HepG2 (cell line): Measurements from ENCODE around the gene RAB3IP. TPM values are rescaled to one million over a fixed set of nuclear protein-coding genes. Genes with fewer than 3 reads are reported as not detected.

Experiments used
- IKZF1 ChIP-seq: fragments of 450-650 bp; IDR thresholded peaks from 2 replicates; pipeline ENCODE4 v1.7.1; 2016
- KDM5B ChIP-seq: sonication (generic); formaldehyde crosslinking; IDR thresholded peaks from 2 replicates; pipeline ENCODE4 v1.4.0; 2020; ENCODE audit warnings: missing genetic modification reagents, mild to moderate bottlenecking, borderline replicate concordance
- KLF11 ChIP-seq: IDR thresholded peaks from 2 replicates; pipeline ENCODE4 v1.6.1; 2016; ENCODE audit warnings: missing compliant biosample characterization
- MED8 ChIP-seq: sonication (generic); formaldehyde crosslinking; IDR thresholded peaks from 2 replicates; pipeline ENCODE4 v1.8.1; 2023; ENCODE audit warnings: mild to moderate bottlenecking, missing genetic modification reagents; ENCODE audit not compliant: insufficient replicate concordance
- PAWR ChIP-seq: sonication (generic); formaldehyde crosslinking; IDR thresholded peaks from 2 replicates; pipeline ENCODE4 v1.4.0; 2020; ENCODE audit warnings: missing genetic modification reagents, mild to moderate bottlenecking, borderline replicate concordance
- PHF5A ChIP-seq: IDR thresholded peaks from one replicate; pipeline ENCODE4 v1.6.1; 2018; ENCODE audit warnings: low read depth, missing genetic modification reagents; ENCODE audit not compliant: unreplicated experiment
- PRPF4 ChIP-seq: fragments of 200-400 bp; formaldehyde crosslinking; IDR thresholded peaks from 2 replicates; pipeline ENCODE4 v1.6.1; 2016; ENCODE audit warnings: low read length, low read depth; ENCODE audit not compliant: poor library complexity, severe bottlenecking
- REXO4 ChIP-seq: sonication (generic); formaldehyde crosslinking; IDR thresholded peaks from 2 replicates; pipeline ENCODE4 v1.8.0; 2022; ENCODE audit warnings: missing genetic modification reagents, mild to moderate bottlenecking, borderline replicate concordance
- STAG1 ChIP-seq: sonication (generic); formaldehyde crosslinking; IDR thresholded peaks from 2 replicates; pipeline ENCODE4 v1.4.0; 2020; ENCODE audit warnings: missing genetic modification reagents
- YEATS4 ChIP-seq: sonication (generic); formaldehyde crosslinking; IDR thresholded peaks from 2 replicates; pipeline ENCODE4 v1.4.0; 2020; ENCODE audit warnings: missing genetic modification reagents, borderline replicate concordance
- ZFP36 ChIP-seq: fragments of 150-350 bp; IDR thresholded peaks from 2 replicates; pipeline ENCODE4 v1.6.1; 2018; ENCODE audit warnings: borderline replicate concordance, low read length, low read depth; ENCODE audit not compliant: partially characterized antibody
- ZKSCAN1 ChIP-seq: fragments of 150-350 bp; IDR thresholded peaks from 2 replicates; pipeline ENCODE4 v1.6.1; 2014; ENCODE audit warnings: low read length
- ZKSCAN8 ChIP-seq: IDR thresholded peaks from 2 replicates; pipeline ENCODE4 v1.6.1; 2016; ENCODE audit warnings: borderline replicate concordance, missing genetic modification reagents, missing compliant biosample characterization
- ZNF253 ChIP-seq: sonication (generic); formaldehyde crosslinking; IDR thresholded peaks from 2 replicates; pipeline ENCODE4 v1.8.0; 2022; ENCODE audit warnings: mild to moderate bottlenecking, missing genetic modification reagents, borderline replicate concordance
- ZNF484 ChIP-seq: sonication (generic); formaldehyde crosslinking; IDR thresholded peaks from 2 replicates; pipeline ENCODE4 v1.5.1; 2020; ENCODE audit warnings: mild to moderate bottlenecking, low read depth, missing genetic modification reagents, borderline replicate concordance
- ZNF777 ChIP-seq: sonication (generic); formaldehyde crosslinking; IDR thresholded peaks from 2 replicates; pipeline ENCODE4 v1.4.0; 2020; ENCODE audit warnings: missing genetic modification reagents
- ZSCAN12 ChIP-seq: sonication (generic); formaldehyde crosslinking; IDR thresholded peaks from 2 replicates; pipeline ENCODE4 v1.9.0; 2021; ENCODE audit warnings: mild to moderate bottlenecking, missing genetic modification reagents
- polyA plus RNA-seq, 8 experiments: library from polyadenylated mRNA; depleted of rRNA in 3 of 8; stranded (reverse) in 7 of 8; unstranded in 1 of 8; fragments of >200 nt; fragmentation: Illumina TruSeq in 4 of 8; extraction: Trizol in 4 of 8; gene quantifications; 2 replicates each; pipeline versions ENCODE4 v1.2.1 to v1.2.3, GENCODE V29; 2011 to 2016; ENCODE audit warnings: low read depth in 4 of 8, missing spikeins in 1 of 8, mixed read lengths in 1 of 8; ENCODE audit not compliant: insufficient read depth in 1 of 8
- total RNA-seq, 5 experiments: library from RNA; depleted of rRNA; stranded (reverse); fragments of >200 nt; fragmentation: Illumina TruSeq; extraction: Trizol; gene quantifications; 2 replicates each; pipeline ENCODE4 v1.2.3, GENCODE V29; 2016; ENCODE audit warnings: low read depth in 1 of 5
- TF ChIP-seq, protein P1 (sequence below): sonication (generic); formaldehyde crosslinking; IDR thresholded peaks from 2 replicates; pipeline ENCODE4 v1.8.1; 2023; ENCODE audit warnings: mild to moderate bottlenecking, missing genetic modification reagents
- TF ChIP-seq, protein P2 (sequence below): sonication (generic); formaldehyde crosslinking; IDR thresholded peaks from 2 replicates; pipeline ENCODE4 v1.5.1; 2020; ENCODE audit warnings: mild to moderate bottlenecking, missing genetic modification reagents, moderate library complexity
- TF ChIP-seq, protein P3 (sequence below): sonication (generic); formaldehyde crosslinking; IDR thresholded peaks from 2 replicates; pipeline ENCODE4 v1.4.0; 2020; ENCODE audit warnings: missing genetic modification reagents

Gene RAB3IP
- total and polyA plus RNA-seq, 2 of the 13 experiments (the other 11 are each of a cell fraction or from before 2014, with no cell fraction given): 33.6 to 41.1 TPM

DNA sequence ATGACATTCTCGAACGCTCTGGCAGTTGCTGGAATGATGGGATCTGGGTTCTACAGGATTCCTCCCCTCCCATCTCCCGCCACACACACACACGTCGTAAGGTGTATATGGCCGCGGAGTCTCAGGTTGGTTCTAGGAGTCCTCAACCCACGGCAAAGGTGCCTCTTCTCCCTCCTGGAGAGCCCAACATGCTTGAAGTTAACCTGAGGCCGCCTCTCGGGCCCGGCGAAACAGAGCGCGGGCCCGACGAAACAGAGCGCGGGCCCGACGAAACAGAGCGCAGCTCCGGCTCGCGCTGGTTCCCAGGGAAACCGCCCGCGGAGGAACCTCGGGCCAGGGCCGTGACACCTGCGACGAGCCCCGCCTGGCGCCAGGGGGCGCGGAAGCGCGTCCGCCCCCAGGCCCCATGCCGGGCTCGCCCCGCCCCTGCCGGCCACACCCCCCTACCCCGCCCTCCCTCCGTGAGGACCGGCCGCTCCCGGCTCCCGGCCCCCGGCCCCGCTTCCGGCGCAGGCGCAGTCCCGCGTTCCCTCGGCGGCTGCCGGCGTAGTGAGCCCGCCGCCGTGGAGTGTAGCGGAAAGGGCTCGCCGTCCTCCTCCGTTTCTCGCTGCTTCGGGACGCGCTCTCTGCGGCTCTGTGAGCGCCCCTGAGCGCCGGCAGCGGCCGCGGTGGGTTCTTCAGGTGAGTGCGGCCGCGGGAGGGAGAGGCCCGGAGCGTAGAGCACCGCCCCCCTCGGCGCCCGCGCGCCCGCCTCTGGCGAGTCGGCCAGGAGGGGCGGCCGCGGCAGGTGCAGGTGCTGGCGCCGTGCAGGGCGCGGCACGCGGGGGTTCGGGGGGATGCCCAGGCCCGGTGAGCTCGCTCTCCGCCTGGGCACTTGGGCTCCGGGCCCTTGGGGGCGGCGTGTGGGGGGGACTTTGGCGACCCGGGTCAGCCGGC is at the start of gene RAB3IP (continued):
- TF ChIP-seq MED8 (CRISPR knock-in tag): no peak
- TF ChIP-seq ZSCAN12 (CRISPR knock-in tag): no peak
- TF ChIP-seq ZKSCAN1: no peak
- TF ChIP-seq IKZF1: no peak
- TF ChIP-seq PRPF4: no peak
- TF ChIP-seq, protein P1, sequence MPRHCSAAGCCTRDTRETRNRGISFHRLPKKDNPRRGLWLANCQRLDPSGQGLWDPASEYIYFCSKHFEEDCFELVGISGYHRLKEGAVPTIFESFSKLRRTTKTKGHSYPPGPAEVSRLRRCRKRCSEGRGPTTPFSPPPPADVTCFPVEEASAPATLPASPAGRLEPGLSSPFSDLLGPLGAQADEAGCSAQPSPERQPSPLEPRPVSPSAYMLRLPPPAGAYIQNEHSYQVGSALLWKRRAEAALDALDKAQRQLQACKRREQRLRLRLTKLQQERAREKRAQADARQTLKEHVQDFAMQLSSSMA (CRISPR knock-in tag): no peak
- TF ChIP-seq, protein P2, sequence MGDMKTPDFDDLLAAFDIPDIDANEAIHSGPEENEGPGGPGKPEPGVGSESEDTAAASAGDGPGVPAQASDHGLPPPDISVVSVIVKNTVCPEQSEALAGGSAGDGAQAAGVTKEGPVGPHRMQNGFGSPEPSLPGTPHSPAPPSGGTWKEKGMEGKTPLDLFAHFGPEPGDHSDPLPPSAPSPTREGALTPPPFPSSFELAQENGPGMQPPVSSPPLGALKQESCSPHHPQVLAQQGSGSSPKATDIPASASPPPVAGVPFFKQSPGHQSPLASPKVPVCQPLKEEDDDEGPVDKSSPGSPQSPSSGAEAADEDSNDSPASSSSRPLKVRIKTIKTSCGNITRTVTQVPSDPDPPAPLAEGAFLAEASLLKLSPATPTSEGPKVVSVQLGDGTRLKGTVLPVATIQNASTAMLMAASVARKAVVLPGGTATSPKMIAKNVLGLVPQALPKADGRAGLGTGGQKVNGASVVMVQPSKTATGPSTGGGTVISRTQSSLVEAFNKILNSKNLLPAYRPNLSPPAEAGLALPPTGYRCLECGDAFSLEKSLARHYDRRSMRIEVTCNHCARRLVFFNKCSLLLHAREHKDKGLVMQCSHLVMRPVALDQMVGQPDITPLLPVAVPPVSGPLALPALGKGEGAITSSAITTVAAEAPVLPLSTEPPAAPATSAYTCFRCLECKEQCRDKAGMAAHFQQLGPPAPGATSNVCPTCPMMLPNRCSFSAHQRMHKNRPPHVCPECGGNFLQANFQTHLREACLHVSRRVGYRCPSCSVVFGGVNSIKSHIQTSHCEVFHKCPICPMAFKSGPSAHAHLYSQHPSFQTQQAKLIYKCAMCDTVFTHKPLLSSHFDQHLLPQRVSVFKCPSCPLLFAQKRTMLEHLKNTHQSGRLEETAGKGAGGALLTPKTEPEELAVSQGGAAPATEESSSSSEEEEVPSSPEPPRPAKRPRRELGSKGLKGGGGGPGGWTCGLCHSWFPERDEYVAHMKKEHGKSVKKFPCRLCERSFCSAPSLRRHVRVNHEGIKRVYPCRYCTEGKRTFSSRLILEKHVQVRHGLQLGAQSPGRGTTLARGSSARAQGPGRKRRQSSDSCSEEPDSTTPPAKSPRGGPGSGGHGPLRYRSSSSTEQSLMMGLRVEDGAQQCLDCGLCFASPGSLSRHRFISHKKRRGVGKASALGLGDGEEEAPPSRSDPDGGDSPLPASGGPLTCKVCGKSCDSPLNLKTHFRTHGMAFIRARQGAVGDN: peak; percentile 67
- TF ChIP-seq STAG1 (CRISPR knock-in tag): peak; percentile 35; the same call in 1 of the 2 replicates
- TF ChIP-seq PHF5A (CRISPR knock-in tag): no peak
- TF ChIP-seq, protein P3, sequence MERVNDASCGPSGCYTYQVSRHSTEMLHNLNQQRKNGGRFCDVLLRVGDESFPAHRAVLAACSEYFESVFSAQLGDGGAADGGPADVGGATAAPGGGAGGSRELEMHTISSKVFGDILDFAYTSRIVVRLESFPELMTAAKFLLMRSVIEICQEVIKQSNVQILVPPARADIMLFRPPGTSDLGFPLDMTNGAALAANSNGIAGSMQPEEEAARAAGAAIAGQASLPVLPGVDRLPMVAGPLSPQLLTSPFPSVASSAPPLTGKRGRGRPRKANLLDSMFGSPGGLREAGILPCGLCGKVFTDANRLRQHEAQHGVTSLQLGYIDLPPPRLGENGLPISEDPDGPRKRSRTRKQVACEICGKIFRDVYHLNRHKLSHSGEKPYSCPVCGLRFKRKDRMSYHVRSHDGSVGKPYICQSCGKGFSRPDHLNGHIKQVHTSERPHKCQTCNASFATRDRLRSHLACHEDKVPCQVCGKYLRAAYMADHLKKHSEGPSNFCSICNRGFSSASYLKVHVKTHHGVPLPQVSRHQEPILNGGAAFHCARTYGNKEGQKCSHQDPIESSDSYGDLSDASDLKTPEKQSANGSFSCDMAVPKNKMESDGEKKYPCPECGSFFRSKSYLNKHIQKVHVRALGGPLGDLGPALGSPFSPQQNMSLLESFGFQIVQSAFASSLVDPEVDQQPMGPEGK: peak; percentile 63
- no peak for TF ChIP-seq ZNF253 (CRISPR knock-in tag)
- TF ChIP-seq ZNF777 (CRISPR knock-in tag): peak; percentile 67
- no peak for TF ChIP-seq ZFP36
- no peak for TF ChIP-seq PAWR
- TF ChIP-seq REXO4: no peak
- no peak for TF ChIP-seq KLF11 (CRISPR knock-in tag)
- no peak for TF ChIP-seq ZNF484 (CRISPR knock-in tag)
- no peak for TF ChIP-seq ZKSCAN8 (CRISPR knock-in tag)
- TF ChIP-seq YEATS4: no peak
- no peak; the same call in 1 of the 2 replicates for TF ChIP-seq KDM5B (CRISPR knock-in tag)
